PFSK-1 (cell line): ENCODE results near the gene RGS10.

Experiments used
- POLR2AphosphoS5 ChIP-seq: IDR thresholded peaks from 2 replicates; pipeline ENCODE4 v1.6.1; 2012; ENCODE audit warnings: low read depth, mild to moderate bottlenecking, control low read depth, low read length, moderate library complexity
- REST ChIP-seq, 2 experiments: IDR thresholded peaks; 2 replicates each; pipeline versions ENCODE4 v1.6.1 to v1.8.0; 2011 to 2012; ENCODE audit warnings: low read depth in 2 of 2, low read length in 2 of 2, control low read depth in 1 of 2, inconsistent platforms in 1 of 2, mild to moderate bottlenecking in 1 of 2, moderate library complexity in 1 of 2; ENCODE audit not compliant: insufficient read depth in 1 of 2

DNA sequence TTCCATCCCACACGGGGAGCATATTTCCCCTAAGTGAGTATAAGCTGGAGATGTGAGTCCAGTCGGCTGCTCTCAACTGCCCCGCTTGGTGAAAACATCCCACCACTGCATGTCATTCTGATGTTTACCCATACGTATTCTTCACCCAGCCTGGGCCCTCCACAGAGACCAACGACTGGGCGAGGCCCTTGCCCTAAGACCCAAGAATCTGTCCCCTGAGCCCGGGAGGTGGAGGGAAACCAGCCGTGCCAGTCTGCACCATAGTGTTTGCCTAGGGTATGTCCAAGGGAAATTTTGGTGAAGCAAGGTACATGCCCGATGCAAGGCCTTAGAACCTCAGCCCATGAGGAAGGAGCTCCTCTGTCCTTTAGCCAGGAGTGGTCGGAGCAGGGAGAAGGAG lies 67.9 kb downstream of the RGS10 start:
- TF ChIP-seq POLR2AphosphoS5 (no peak), REST (IDR thresholded peaks at IDR 0.05; ENCODE audit: insufficient read depth in 1 of 2, low read depth in 2 of 2, low read length in 2 of 2) (no peak)
